HepG2 (cell line): Measurements from ENCODE around the gene POLE. TPM values are rescaled to one million over a fixed set of nuclear protein-coding genes. Genes with fewer than 3 reads are reported as not detected.

Experiments used
- ATAC-seq: fragments of 200-7000 bp; cut with Tn5 transposase; 3 replicates; pipeline ENCODE4 v1.9.1; 2020; ENCODE audit warnings: mild to moderate bottlenecking, moderate library complexity
- BruUV-seq: library from RNA; stranded (reverse); fragments of 400-500 nt; replicated peaks from 2 replicates; lab custom pipeline; 2021; lab: Mats Ljungman, UMichigan
- CTCF ChIA-PET: fragments of 300-600 bp; formaldehyde crosslinking; extraction: SDS; loops from one replicate; lab custom pipeline; 2021; ENCODE audit warnings: low total read pairs, inconsistent platforms, low intra/inter-chr PET ratio; lab: Yijun Ruan, JAX
- POLR2A ChIA-PET: fragments of 350-600 bp; sonication (Branson Sonifier 250); formaldehyde crosslinking; loops from one replicate; lab custom pipeline; 2020; ENCODE audit warnings: antibody characterized with exemption, inconsistent platforms; lab: Yijun Ruan, JAX
- DNase-seq: peaks from one replicate; pipeline ENCODE4 v3.0.0-alpha.2; 2015; ENCODE audit warnings: low spot score
- FAIRE-seq: peaks from 3 replicates; lab custom pipeline; 2011; peaks lifted over from hg19 to GRCh38; lab: Jason Lieb, UNC
- H2AFZ ChIP-seq: one replicate; pipeline ENCODE4 v1.6.1; 2011; ENCODE audit warnings: low read length, inconsistent platforms
- H3K27ac ChIP-seq: fragments of 300-600 bp; 3 replicates; pipeline ENCODE4 v1.8.0; 2011; ENCODE audit warnings: mixed run types, mild to moderate bottlenecking, mixed read lengths, low read length, inconsistent platforms; ENCODE audit not compliant: insufficient read depth; ENCODE audit errors: extremely low read length
- H3K27me3 ChIP-seq, 2 experiments: fragments of 200-600 bp in 1 of 2; 2 replicates in 1 of 2; 3 replicates in 1 of 2; pipeline versions ENCODE4 v1.6.0 to v1.8.0; 2011; ENCODE audit warnings: low read length in 2 of 2, mild to moderate bottlenecking in 2 of 2, moderate library complexity in 2 of 2, inconsistent platforms in 1 of 2; ENCODE audit not compliant: insufficient read depth in 2 of 2, control insufficient read depth in 1 of 2
- H3K36me3 ChIP-seq, 2 experiments: fragments of 200-600 bp in 1 of 2; replicated peaks in 1 of 2; 2 replicates in 1 of 2; 3 replicates in 1 of 2; pipeline versions ENCODE4 v1.5.1 to v1.8.0; 2011; ENCODE audit warnings: low read length in 2 of 2, inconsistent platforms in 1 of 2; ENCODE audit not compliant: insufficient read depth in 2 of 2, control insufficient read depth in 1 of 2
- H3K4me1 ChIP-seq: 2 replicates; pipeline ENCODE4 v1.5.1; 2012; ENCODE audit warnings: low read length, inconsistent platforms; ENCODE audit not compliant: insufficient read depth
- H3K4me2 ChIP-seq: 2 replicates; pipeline ENCODE4 v1.6.0; 2011; ENCODE audit warnings: low read depth, low read length, inconsistent platforms
- H3K4me3 ChIP-seq, 3 experiments: fragments of 200-600 bp in 1 of 3; sonication (generic), shearing (Covaris generic) in 1 of 3; replicated peaks in 1 of 3; 2 replicates each; pipeline ENCODE4 v1.5.1; 2011 to 2016; ENCODE audit warnings: low read length in 3 of 3, inconsistent platforms in 2 of 3, low read depth in 2 of 3, mild to moderate bottlenecking in 2 of 3, control low read depth in 1 of 3, mixed read lengths in 1 of 3; ENCODE audit not compliant: insufficient read depth in 1 of 3
- H3K79me2 ChIP-seq: one replicate; pipeline ENCODE4 v1.6.1; 2011; ENCODE audit warnings: low read length, inconsistent platforms; ENCODE audit not compliant: insufficient read depth
- H3K9ac ChIP-seq: 2 replicates; pipeline ENCODE4 v1.6.0; 2011; ENCODE audit warnings: mild to moderate bottlenecking, low read depth, low read length, inconsistent platforms; ENCODE audit not compliant: insufficient read depth
- H3K9me3 ChIP-seq: 2 replicates; pipeline ENCODE4 v1.5.1; 2012; ENCODE audit warnings: mild to moderate bottlenecking, low read length
- H4K20me1 ChIP-seq: 2 replicates; pipeline ENCODE4 v1.6.0; 2011; ENCODE audit warnings: inconsistent platforms, mild to moderate bottlenecking, low read length, moderate library complexity; ENCODE audit not compliant: insufficient read depth
- ARNT2 ChIP-seq: sonication (generic); formaldehyde crosslinking; IDR thresholded peaks from 2 replicates; pipeline ENCODE4 v1.8.0; 2022; ENCODE audit warnings: mild to moderate bottlenecking, low read depth, missing genetic modification reagents, moderate library complexity
- ARNTL ChIP-seq: sonication (generic); formaldehyde crosslinking; IDR thresholded peaks from 2 replicates; pipeline ENCODE4 v1.4.0; 2020; ENCODE audit warnings: mild to moderate bottlenecking, missing genetic modification reagents
- CHD2 ChIP-seq: IDR thresholded peaks from 2 replicates; pipeline ENCODE4 v1.6.1; 2011; ENCODE audit warnings: low read depth, low read length, improper control_type of control experiment
- E2F5 ChIP-seq: sonication (generic); formaldehyde crosslinking; conservative IDR thresholded peaks from 2 replicates; pipeline ENCODE4 v1.4.0; 2020; ENCODE audit warnings: missing genetic modification reagents
- IRF2 ChIP-seq: IDR thresholded peaks from 2 replicates; pipeline ENCODE4 v1.6.1; 2018; ENCODE audit warnings: missing genetic modification reagents, missing compliant biosample characterization
- NR3C1 ChIP-seq: sonication (generic); formaldehyde crosslinking; IDR thresholded peaks from 2 replicates; pipeline ENCODE4 v1.4.0; 2020; ENCODE audit warnings: missing genetic modification reagents
- SYNCRIP ChIP-seq: fragments of 200-400 bp; formaldehyde crosslinking; IDR thresholded peaks from 2 replicates; pipeline ENCODE4 v1.6.1; 2018; ENCODE audit warnings: mild to moderate bottlenecking, low read depth, low read length; ENCODE audit not compliant: insufficient read depth
- TCF7L2 ChIP-seq: IDR thresholded peaks from 2 replicates; pipeline ENCODE4 v1.6.1; 2011; ENCODE audit warnings: mild to moderate bottlenecking, low read depth, low read length, moderate library complexity
- ZBTB39 ChIP-seq: sonication (generic); formaldehyde crosslinking; IDR thresholded peaks from 2 replicates; pipeline ENCODE4 v1.5.0; 2020; ENCODE audit warnings: missing genetic modification reagents
- ZFP41 ChIP-seq: sonication (generic); formaldehyde crosslinking; IDR thresholded peaks from 2 replicates; pipeline ENCODE4 v1.4.0; 2020; ENCODE audit warnings: mild to moderate bottlenecking, missing genetic modification reagents, borderline replicate concordance
- ZNF207 ChIP-seq: fragments of 450-650 bp; IDR thresholded peaks from 2 replicates; pipeline ENCODE4 v1.6.1; 2016; ENCODE audit warnings: antibody characterized with exemption, borderline replicate concordance
- ZNF331 ChIP-seq: sonication (generic); formaldehyde crosslinking; IDR thresholded peaks from 2 replicates; pipeline ENCODE4 v1.4.0; 2020; ENCODE audit warnings: missing genetic modification reagents
- ZNF430 ChIP-seq: sonication (generic); formaldehyde crosslinking; IDR thresholded peaks from 2 replicates; pipeline ENCODE4 v1.9.0; 2021; ENCODE audit warnings: mild to moderate bottlenecking, missing genetic modification reagents
- WGBS: methylation state at CpG from one replicate; pipeline ENCODE4 v1.1.6; 2017; ENCODE audit warnings: low lambda C conversion rate; 5-methylcytosine and 5-hydroxymethylcytosine counted together
- in situ Hi-C: cut with HindIII; loops from 2 replicates; pipeline ENCODE4 v1.10.0; 2017; ENCODE audit warnings: low pct_unique_long_range_greater_than_20kb; ENCODE audit not compliant: extremely low pct_ligation_motif_present
- intact Hi-C: fragments of 100-400 bp; cut with micrococcal nuclease; formaldehyde crosslinking; loops from one replicate; pipeline ENCODE4 v1.10.0; 2022; ENCODE audit not compliant: unreplicated experiment
- polyA plus RNA-seq, 8 experiments: library from polyadenylated mRNA; depleted of rRNA in 3 of 8; stranded (reverse) in 7 of 8; unstranded in 1 of 8; fragments of >200 nt; fragmentation: Illumina TruSeq in 4 of 8; extraction: Trizol in 4 of 8; gene quantifications; 2 replicates each; pipeline versions ENCODE4 v1.2.1 to v1.2.3, GENCODE V29; 2011 to 2016; ENCODE audit warnings: low read depth in 4 of 8, missing spikeins in 1 of 8, mixed read lengths in 1 of 8; ENCODE audit not compliant: insufficient read depth in 1 of 8
- total RNA-seq, 5 experiments: library from RNA; depleted of rRNA; stranded (reverse); fragments of >200 nt; fragmentation: Illumina TruSeq; extraction: Trizol; gene quantifications; 2 replicates each; pipeline ENCODE4 v1.2.3, GENCODE V29; 2016; ENCODE audit warnings: low read depth in 1 of 5

The POLE gene
- total and polyA plus RNA-seq, 2 of the 13 experiments (the other 11 are each of a cell fraction or from before 2014, with no cell fraction given) = 25.3 to 52.2 TPM

- Histone ChIP-seq H3K4me2 (no peak overlapping the region), H3K36me3 (peaks cover 38 to 74% of the 10 kb centered on the region in 2 experiments; a peak in 4 of 5 replicates), H3K9me3 (no peaks in the 10 kb centered on the region), H3K79me2 (no peaks in the 10 kb centered on the region), H3K27me3 (no peaks in the 10 kb centered on the region), H3K4me3 (no peak overlapping the region), H3K27ac (no peak overlapping the region), H3K9ac (no peak overlapping the region), H2AFZ (no peak overlapping the region), H3K4me1 (no peaks in the 10 kb centered on the region), H4K20me1 (no peaks in the 10 kb centered on the region; the same call in 1 of the 2 replicates)
- TF ChIP-seq IRF2 (CRISPR knock-in tag) (no peak), NR3C1 (CRISPR knock-in tag) (no peak), ZBTB39 (no peak), ARNT2 (CRISPR knock-in tag) (no peak), ZNF207 (no peak), TCF7L2 (no peak), ARNTL (CRISPR knock-in tag) (no peak), SYNCRIP (no peak), ZNF430 (CRISPR knock-in tag) (no peak), CHD2 (no peak), ZNF331 (CRISPR knock-in tag) (no peak), ZFP41 (CRISPR knock-in tag) (no peak), E2F5 (CRISPR knock-in tag) (no peak)
- ChIA-PET CTCF (no interaction called here), POLR2A (no interaction called here)
- BruUV-seq = no TSS peak
- intact Hi-C loops (no loop called here), in situ Hi-C loops (no loop called here)
- 96% methylated on average over 7 of the region's 12 CpGs for whole genome bisulfite sequencing
- no peak for ATAC-seq
- no peak for DNase-seq
- FAIRE-seq = no peak
These were observed 47.1 kb downstream of the POLE start for GRCh38 chr12:132639956-132640520.
